Activated naive CD4-positive, alpha-beta T cell treated with anti-CD3 and anti-CD28 coated beads for 36 hours (primary cell): ENCODE data around the gene FAM83C. TPM values are rescaled to one million over a fixed set of nuclear protein-coding genes. Genes with fewer than 3 reads are reported as not detected.
A peak's percentile ranks its signal among the peaks of the same experiment; 100 is the strongest.

Experiments used
- CTCF ChIA-PET: fragments of 350-600 bp; sonication (Branson Sonifier 250); formaldehyde crosslinking; loops from one replicate; lab custom pipeline; 2021; ENCODE audit warnings: antibody characterized with exemption; lab: Charles Lee
- DNase-seq: peaks from one replicate; pipeline ENCODE4 v3.0.0-alpha.2; 2020
- H3K27ac Mint-ChIP-seq: one replicate; pipeline ENCODE4 v1.8.0; 2021; ENCODE audit warnings: mild to moderate bottlenecking, mixed read lengths
- H3K27me3 Mint-ChIP-seq: one replicate; pipeline ENCODE4 v1.8.0; 2021; ENCODE audit warnings: low read depth, mixed read lengths
- H3K36me3 Mint-ChIP-seq: one replicate; pipeline ENCODE4 v1.8.0; 2021; ENCODE audit warnings: low read depth, mixed read lengths
- H3K4me1 Mint-ChIP-seq: one replicate; pipeline ENCODE4 v1.8.0; 2021; ENCODE audit warnings: low read depth, mixed read lengths
- H3K4me3 Mint-ChIP-seq: one replicate; pipeline ENCODE4 v1.8.0; 2021; ENCODE audit warnings: mild to moderate bottlenecking, moderate library complexity, mixed read lengths
- H3K9me3 Mint-ChIP-seq: one replicate; pipeline ENCODE4 v1.8.0; 2021; ENCODE audit warnings: mixed read lengths
- intact Hi-C: fragments of 100-400 bp; cut with micrococcal nuclease; formaldehyde crosslinking; loops from one replicate; pipeline ENCODE4 v1.15.1; 2023
- total RNA-seq, 2 experiments: library from RNA; stranded (reverse); gene quantifications; one replicate each; pipeline ENCODE4 v1.2.3, GENCODE V29; 2021

The FAM83C gene
- total RNA-seq, 2 experiments from 2014 or later = not detected

DNA sequence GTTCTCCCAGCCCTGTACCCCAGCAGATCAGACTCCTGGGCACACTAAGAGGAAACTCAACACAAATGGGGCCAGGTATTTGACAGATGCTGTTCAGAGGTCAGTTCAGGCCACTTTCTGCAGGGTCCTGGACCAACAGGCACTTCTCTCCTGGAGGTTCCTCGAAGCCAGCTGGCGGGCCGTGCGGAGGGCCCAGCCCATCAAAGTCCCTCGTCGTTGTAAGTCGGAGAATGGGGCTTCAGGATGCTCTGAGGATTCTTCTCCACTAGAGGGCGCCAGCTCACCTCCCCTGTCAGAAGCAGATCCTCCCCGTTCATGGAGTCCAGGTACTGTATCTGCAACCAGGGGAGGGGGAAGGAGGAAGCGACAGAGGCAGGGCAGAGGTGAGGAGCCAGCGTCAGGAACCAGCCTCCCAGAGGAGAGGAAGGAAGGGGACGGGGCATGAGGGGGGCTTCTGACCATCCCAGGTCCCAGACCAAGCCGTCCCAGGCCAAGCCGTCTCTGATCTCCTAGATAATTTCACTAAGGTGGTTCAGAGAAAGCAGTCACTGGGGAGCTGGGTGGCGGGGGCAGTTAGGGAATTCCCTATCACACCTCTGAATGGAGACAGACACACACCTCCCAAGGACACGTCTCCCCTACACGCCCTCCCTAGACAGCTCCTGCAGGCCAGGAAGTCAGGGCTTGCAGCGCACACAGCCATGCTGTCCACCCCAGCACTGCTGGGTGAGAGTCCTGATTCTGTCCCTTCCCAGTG lies 11.7 kb upstream of the FAM83C start:
- Mint-ChIP-seq H3K27ac (peak overlapping the region; percentile 10), H3K36me3 (peaks cover 7% of the 10 kb centered on the region), H3K9me3 (no peaks in the 10 kb centered on the region), H3K27me3 (no peaks in the 10 kb centered on the region), H3K4me3 (no peak overlapping the region), H3K4me1 (peaks cover 54% of the 10 kb centered on the region)
- CTCF ChIA-PET = interaction anchor here (0.5 to 8.2 kb wide), 35 partner anchors 8 to 1540 kb away, joined by 3 to 101 read pairs (median 4); partner anchors contain the start of genes CEP250, EDEM2 and GDF5
- intact Hi-C loops = loop anchor here (1.0 to 10.0 kb wide), 6 partner anchors 20 to 359 kb away; partner anchors contain the start of genes EDEM2 and EIF6
- peak; percentile 95 for DNase-seq

- CTCF ChIA-PET = interaction anchor here (0.5 to 8.2 kb wide), 28 partner anchors 9 to 1540 kb away, joined by 3 to 101 read pairs (median 5); partner anchors contain the start of genes CEP250, EDEM2 and GDF5
- H3K27ac Mint-ChIP-seq = no peak overlapping the region
- H3K4me1 Mint-ChIP-seq = peaks cover 51% of the 10 kb centered on the region
Observed at GRCh38 chr20:35303382-35303734, 11.1 kb upstream of the FAM83C start.

DNA sequence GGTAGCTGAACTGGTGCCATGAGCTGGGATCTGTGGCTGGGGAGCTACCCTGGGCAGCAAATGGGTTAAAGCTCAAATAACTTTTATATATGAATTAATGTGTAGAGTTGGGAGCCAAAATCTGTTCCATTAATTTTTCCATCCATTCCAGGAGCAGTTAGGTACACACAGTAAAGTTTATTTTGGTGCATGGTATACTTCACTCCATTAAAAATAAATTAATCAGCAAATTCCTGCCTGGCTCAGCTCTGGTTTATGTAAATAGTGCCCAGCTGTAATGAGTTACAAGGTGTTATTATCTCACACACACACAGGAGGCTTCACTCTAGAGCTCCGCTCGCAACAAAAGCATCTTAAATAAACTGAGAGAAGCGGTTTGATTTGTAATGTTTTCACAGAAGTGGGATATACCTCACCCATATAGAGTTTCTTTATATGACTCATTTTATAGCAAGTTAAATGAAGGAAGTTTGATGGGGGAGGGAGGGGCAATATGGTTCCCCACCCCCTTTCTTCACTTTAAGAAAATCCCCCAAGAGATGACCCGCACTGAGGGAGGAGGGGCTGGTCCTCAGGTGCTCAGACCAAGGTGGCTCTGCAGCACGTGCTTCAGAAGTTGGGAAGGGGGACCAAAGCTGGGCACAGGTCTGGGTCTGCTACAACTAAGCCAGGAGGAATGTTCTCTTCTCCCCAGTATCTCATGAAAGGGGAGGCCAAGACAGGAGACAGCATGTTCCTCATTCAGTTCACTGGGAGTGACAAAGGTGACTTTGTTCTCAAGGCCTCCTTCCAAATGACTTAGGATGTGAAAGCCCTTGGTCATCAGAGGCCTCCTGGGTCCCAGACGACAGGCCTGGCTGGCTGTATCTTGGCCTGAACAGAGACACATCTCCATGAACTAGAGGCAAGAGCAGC lies 10.5 kb upstream of the FAM83C start:
- intact Hi-C loops = loop anchor here (1.0 to 10.0 kb wide), 3 partner anchors 18 to 158 kb away; partner anchors contain the start of genes EDEM2 and EIF6
- Mint-ChIP-seq H3K36me3 (peaks cover 7% of the 10 kb centered on the region), H3K9me3 (no peaks in the 10 kb centered on the region), H3K4me1 (peaks cover 46% of the 10 kb centered on the region), H3K4me3 (no peak overlapping the region), H3K27me3 (no peaks in the 10 kb centered on the region), H3K27ac (no peak overlapping the region)
- CTCF ChIA-PET = interaction anchor here (0.5 to 8.2 kb wide), 26 partner anchors 8 to 1541 kb away, joined by 3 to 101 read pairs (median 5); partner anchors contain the start of genes CEP250, EDEM2 and GDF5
- DNase-seq = no peak

More at GRCh38 chr20:35303382-35303734, 11.1 kb upstream of the FAM83C start:
- Mint-ChIP-seq H3K4me3 (no peak overlapping the region), H3K27me3 (no peaks in the 10 kb centered on the region), H3K36me3 (peaks cover 7% of the 10 kb centered on the region), H3K9me3 (no peaks in the 10 kb centered on the region)
- intact Hi-C loops = loop anchor here (1.0 to 10.0 kb wide), 3 partner anchors 19 to 159 kb away; partner anchors contain the start of genes EDEM2 and EIF6
- no peak for DNase-seq

GRCh38 chr20:35301426-35301825 lies 9.2 kb upstream of the FAM83C start:
- peaks cover 4% of the 10 kb centered on the region for H3K36me3 Mint-ChIP-seq
- H3K4me3 Mint-ChIP-seq = no peak overlapping the region
- intact Hi-C loops = loop anchor here (10.0 kb wide), 1 partner anchor 157 kb away; the partner anchor contains the start of gene EDEM2
- CTCF ChIA-PET = interaction anchor here (1.7 to 8.2 kb wide), 4 partner anchors 28 to 154 kb away, joined by 8 to 101 read pairs (median 38); partner anchors contain the start of genes CEP250 and GDF5
- DNase-seq = no peak
- no peaks in the 10 kb centered on the region for H3K27me3 Mint-ChIP-seq
- peaks cover 37% of the 10 kb centered on the region for H3K4me1 Mint-ChIP-seq
- no peaks in the 10 kb centered on the region for H3K9me3 Mint-ChIP-seq
- no peak overlapping the region for H3K27ac Mint-ChIP-seq

GRCh38 chr20:35300469-35301262 lies 8.4 kb upstream of the FAM83C start:
- intact Hi-C loops = loop anchor here (10.0 kb wide), 1 partner anchor 156 kb away; the partner anchor contains the start of gene EDEM2
- CTCF ChIA-PET = interaction anchor here (2.2 to 8.2 kb wide), 2 partner anchors 29 to 140 kb away, joined by 14 to 62 read pairs; partner anchors contain the start of gene GDF5
- H3K36me3 Mint-ChIP-seq = no peaks in the 10 kb centered on the region
- H3K27ac Mint-ChIP-seq = no peak overlapping the region
- no peak for DNase-seq
- no peaks in the 10 kb centered on the region for H3K27me3 Mint-ChIP-seq
- H3K4me1 Mint-ChIP-seq = peaks cover 30% of the 10 kb centered on the region
- no peak overlapping the region for H3K4me3 Mint-ChIP-seq
- no peaks in the 10 kb centered on the region for H3K9me3 Mint-ChIP-seq

DNA sequence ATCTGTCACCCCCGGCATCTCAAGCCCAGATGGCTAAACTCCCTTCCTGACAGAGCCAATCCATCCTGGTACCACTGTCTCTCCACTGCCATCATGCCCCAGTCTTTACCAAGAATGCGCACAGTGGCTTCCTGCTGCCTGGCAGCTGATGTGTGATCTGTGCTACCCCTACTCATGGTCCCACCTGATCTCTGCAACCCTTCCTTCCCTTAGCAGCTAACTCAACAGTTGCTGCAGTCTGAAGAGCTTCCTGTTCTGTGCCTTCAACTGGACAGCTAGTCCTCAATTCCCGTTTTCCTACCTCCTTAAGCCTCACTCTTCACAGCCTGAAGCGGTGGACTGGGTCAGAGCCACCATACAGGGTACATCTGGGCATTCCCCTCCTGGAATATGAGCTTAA lies 7.6 kb upstream of the FAM83C start:
- DNase-seq = no peak
- CTCF ChIA-PET = interaction anchor here (0.8 to 2.2 kb wide), 2 partner anchors 9 to 30 kb away, joined by 3 to 14 read pairs; no protein-coding TSS in a partner anchor
- Mint-ChIP-seq H3K27ac (no peak overlapping the region), H3K4me1 (peaks cover 21% of the 10 kb centered on the region), H3K9me3 (no peaks in the 10 kb centered on the region), H3K27me3 (no peaks in the 10 kb centered on the region), H3K4me3 (no peak overlapping the region), H3K36me3 (no peaks in the 10 kb centered on the region)
- intact Hi-C loops = loop anchor here (10.0 kb wide), 1 partner anchor 155 kb away; the partner anchor contains the start of gene EDEM2

DNA sequence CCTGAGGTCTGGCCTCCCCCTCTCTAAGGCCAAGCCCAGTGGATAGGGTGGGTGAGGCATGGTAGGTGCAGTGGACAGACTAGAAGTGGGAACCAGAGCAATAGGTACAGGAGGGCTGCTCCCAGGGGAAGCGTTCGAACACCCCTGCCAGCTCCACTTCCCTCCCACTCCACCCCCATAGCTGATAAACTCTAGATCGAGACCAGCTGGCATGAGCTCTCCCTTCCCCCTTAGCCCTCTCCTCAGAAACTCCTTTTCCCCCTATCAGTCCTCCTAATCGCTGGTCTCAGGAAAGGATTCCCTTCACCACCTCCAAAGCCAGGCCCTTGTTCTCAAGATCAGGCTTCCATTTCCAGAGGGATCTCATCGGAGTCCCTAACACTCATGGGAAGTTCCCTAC lies 6.0 kb upstream of the FAM83C start:
- DNase-seq = no peak
- H3K27ac Mint-ChIP-seq = no peak overlapping the region
- intact Hi-C loops = no loop called here
- no peaks in the 10 kb centered on the region for H3K9me3 Mint-ChIP-seq
- H3K4me1 Mint-ChIP-seq = peaks cover 9% of the 10 kb centered on the region
- no peak overlapping the region for H3K4me3 Mint-ChIP-seq
- H3K27me3 Mint-ChIP-seq = no peaks in the 10 kb centered on the region
- no peaks in the 10 kb centered on the region for H3K36me3 Mint-ChIP-seq
- CTCF ChIA-PET = interaction anchor here (0.6 to 0.7 kb wide), 2 partner anchors 9 to 105 kb away, joined by 3 read pairs; no protein-coding TSS in a partner anchor

DNA sequence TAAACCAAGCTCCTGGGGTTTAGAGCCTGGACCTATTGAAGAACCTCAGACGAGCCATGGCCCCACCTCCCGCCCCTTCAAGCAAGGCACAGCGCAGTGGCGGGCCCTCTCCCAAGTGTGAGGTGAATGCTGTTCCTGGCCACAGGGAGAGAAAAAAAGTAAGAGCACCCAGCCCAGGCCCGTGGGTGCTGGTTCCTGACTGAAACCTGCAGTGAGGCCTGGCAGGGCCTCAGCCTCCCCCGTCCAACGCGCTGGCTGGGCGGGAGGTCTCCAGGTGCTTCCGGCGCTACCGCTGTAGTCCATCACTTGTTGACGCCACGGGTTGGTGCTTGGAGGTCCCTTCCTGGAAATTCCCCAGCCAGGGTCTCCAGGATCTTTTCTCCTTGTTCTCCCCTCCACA lies 5.5 kb upstream of the FAM83C start:
- no peak for DNase-seq
- no peak overlapping the region for H3K27ac Mint-ChIP-seq
- H3K27me3 Mint-ChIP-seq = no peaks in the 10 kb centered on the region
- CTCF ChIA-PET = no interaction called here
- H3K9me3 Mint-ChIP-seq = no peaks in the 10 kb centered on the region
- no peaks in the 10 kb centered on the region for H3K36me3 Mint-ChIP-seq
- no peak overlapping the region for H3K4me3 Mint-ChIP-seq
- peaks cover 4% of the 10 kb centered on the region for H3K4me1 Mint-ChIP-seq
- intact Hi-C loops = no loop called here

GRCh38 chr20:35297155-35297554 lies 4.9 kb upstream of the FAM83C start:
- CTCF ChIA-PET = no interaction called here
- no peak overlapping the region for H3K27ac Mint-ChIP-seq

DNA sequence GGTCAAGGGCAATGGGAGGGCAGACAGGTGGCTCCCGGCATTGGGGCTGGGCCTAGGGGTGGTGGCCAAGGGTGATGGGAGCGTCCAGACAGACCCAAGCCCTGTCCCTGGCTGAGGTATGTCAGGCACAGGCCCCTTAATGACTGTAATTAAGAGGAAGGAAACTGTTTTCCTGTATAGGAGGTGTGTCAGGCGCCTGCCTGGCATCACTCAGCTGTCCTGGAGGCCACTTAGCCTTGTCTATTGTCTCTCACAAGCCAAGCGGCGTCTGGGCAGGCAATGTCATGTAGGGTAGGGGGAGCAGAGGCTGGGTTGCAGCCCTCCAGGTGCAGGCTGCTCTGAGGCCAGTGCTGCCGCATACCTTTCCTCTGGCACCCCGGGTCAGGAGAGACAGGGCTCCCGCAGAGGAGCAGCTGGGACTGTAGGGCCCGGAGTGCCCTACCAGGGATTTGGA lies 3.9 kb upstream of the FAM83C start:
- Mint-ChIP-seq H3K9me3 (no peaks in the 10 kb centered on the region), H3K27me3 (no peaks in the 10 kb centered on the region), H3K4me3 (no peak overlapping the region), H3K27ac (no peak overlapping the region), H3K4me1 (no peaks in the 10 kb centered on the region), H3K36me3 (no peaks in the 10 kb centered on the region)
- CTCF ChIA-PET = no interaction called here
- no peak for DNase-seq
- intact Hi-C loops = no loop called here

More at GRCh38 chr20:35297155-35297554, 4.9 kb upstream of the FAM83C start:
- H3K4me1 Mint-ChIP-seq = no peaks in the 10 kb centered on the region
- DNase-seq = no peak
- no peaks in the 10 kb centered on the region for H3K27me3 Mint-ChIP-seq
- no peak overlapping the region for H3K4me3 Mint-ChIP-seq
- H3K36me3 Mint-ChIP-seq = no peaks in the 10 kb centered on the region
- no peaks in the 10 kb centered on the region for H3K9me3 Mint-ChIP-seq
- intact Hi-C loops = no loop called here

DNA sequence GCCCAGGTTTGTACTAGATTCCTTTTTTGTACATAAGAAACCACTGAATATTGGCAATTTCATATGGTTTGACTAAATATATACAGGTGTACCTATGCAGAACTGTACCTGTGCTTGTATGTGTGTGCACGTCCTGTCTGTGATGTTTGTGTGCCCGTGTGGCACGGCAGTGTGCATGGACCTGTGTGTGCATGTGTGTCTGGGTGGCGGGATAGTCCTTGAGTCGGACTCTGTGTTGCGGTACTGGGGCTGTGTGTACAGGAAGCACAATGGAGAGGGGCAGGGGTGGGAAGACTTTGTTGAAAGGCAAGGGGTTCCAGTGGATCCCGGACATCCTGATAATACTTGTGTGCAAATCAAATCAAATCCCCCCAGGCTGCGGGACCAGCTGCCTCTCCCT lies 3.4 kb upstream of the FAM83C start:
- CTCF ChIA-PET = no interaction called here

More for the DNA sequence above, 3.4 kb upstream of the FAM83C start:
- Mint-ChIP-seq H3K4me3 (no peak overlapping the region), H3K27ac (no peak overlapping the region), H3K27me3 (no peaks in the 10 kb centered on the region), H3K4me1 (no peaks in the 10 kb centered on the region), H3K9me3 (no peaks in the 10 kb centered on the region), H3K36me3 (no peaks in the 10 kb centered on the region)
- intact Hi-C loops = no loop called here
- no peak for DNase-seq
